ENCODE data around the gene SLFN12L.

SLFN12L gene

GRCh38 chr17:35537601-35538141 lies at the start of gene SLFN12L:
TSS of gene SLFN12L (minus strand) at chr17:35537678. CDS start at chr17:35522364, 15,314 bp downstream.
- no peak for DNase-seq (ENCODE audit: low read depth)
- no peak within 1 kb of the TSS for H3K4me3 ChIP-seq (replicated peaks; ENCODE audit: low read depth, low read length)
- TF ChIP-seq CTCF (IDR thresholded peaks at IDR 0.05; ENCODE audit: low read length, missing control alignments): no peak

- no peak for DNase-seq (ENCODE audit: low read depth)
- no peak for TF ChIP-seq CTCF (IDR thresholded peaks at IDR 0.05; ENCODE audit: low read length, missing control alignments)
- peak overlapping the region; percentile 100 for H3K4me3 ChIP-seq (replicated peaks; ENCODE audit: low read depth, low read length)
These were observed 49.1 kb upstream of the SLFN12L start for GRCh38 chr17:35586569-35587073.

GRCh38 chr17:35584061-35584460 lies 46.6 kb upstream of the SLFN12L start:
- H3K4me3 ChIP-seq (replicated peaks; ENCODE audit: low read depth, low read length): no peak overlapping the region
- no peak for TF ChIP-seq CTCF (IDR thresholded peaks at IDR 0.05; ENCODE audit: low read length, missing control alignments)
- no peak for DNase-seq (ENCODE audit: low read depth)

- DNase-seq (ENCODE audit: low read depth): no peak
- peak overlapping the region; percentile 86 for H3K4me3 ChIP-seq (replicated peaks; ENCODE audit: low read depth, low read length)
- TF ChIP-seq CTCF (IDR thresholded peaks at IDR 0.05; ENCODE audit: low read length, missing control alignments): no peak
These were observed 41.5 kb upstream of the SLFN12L start for GRCh38 chr17:35578929-35579432.

- DNase-seq (ENCODE audit: low read depth): peak; percentile 85
- peak within 1 kb of the TSS; percentile 86 for H3K4me3 ChIP-seq (replicated peaks; ENCODE audit: low read depth, low read length)
- no peak for TF ChIP-seq CTCF (IDR thresholded peaks at IDR 0.05; ENCODE audit: low read length, missing control alignments)
These were observed 40.9 kb upstream of the SLFN12L start, which contains the start of gene PEX12 for GRCh38 chr17:35578197-35578928. TSS of gene PEX12 (minus strand) at chr17:35578571. CDS start at chr17:35578021, 550 bp downstream.

GRCh38 chr17:35577830-35578196 lies 40.3 kb upstream of the SLFN12L start:
- H3K4me3 ChIP-seq (replicated peaks; ENCODE audit: low read depth, low read length): peak overlapping the region; percentile 86
- no peak for DNase-seq (ENCODE audit: low read depth)
- TF ChIP-seq CTCF (IDR thresholded peaks at IDR 0.05; ENCODE audit: low read length, missing control alignments): no peak
